T-helper 9 cell (primary cell): ENCODE measurements around the gene SRPK3.
A peak's percentile ranks its signal among the peaks of the same experiment; 100 is the strongest.

Experiments
- DNase-seq: peaks from one replicate; pipeline ENCODE4 v3.0.0-alpha.2; 2020

Gene SRPK3

DNA sequence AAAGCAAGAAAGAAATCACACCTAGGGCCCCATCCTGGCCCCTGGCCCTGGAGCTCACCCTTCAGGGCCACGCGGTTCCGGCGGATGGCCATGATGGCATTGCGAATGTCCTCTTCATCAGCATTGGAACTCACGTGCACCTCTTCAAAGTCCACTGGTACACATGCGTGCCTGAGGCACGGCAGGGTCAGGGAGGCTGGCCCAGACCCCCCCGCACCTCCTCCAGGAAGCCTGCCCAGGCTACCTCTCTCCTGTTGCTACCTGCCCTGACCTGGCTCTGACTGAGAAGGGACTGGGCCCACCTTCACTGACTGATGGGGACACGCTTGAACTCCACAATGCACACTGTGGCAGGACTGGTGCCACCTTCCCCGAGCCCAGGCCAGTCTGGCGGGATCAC lies 8.8 kb downstream of the SRPK3 start:
- DNase-seq: no peak

DNA sequence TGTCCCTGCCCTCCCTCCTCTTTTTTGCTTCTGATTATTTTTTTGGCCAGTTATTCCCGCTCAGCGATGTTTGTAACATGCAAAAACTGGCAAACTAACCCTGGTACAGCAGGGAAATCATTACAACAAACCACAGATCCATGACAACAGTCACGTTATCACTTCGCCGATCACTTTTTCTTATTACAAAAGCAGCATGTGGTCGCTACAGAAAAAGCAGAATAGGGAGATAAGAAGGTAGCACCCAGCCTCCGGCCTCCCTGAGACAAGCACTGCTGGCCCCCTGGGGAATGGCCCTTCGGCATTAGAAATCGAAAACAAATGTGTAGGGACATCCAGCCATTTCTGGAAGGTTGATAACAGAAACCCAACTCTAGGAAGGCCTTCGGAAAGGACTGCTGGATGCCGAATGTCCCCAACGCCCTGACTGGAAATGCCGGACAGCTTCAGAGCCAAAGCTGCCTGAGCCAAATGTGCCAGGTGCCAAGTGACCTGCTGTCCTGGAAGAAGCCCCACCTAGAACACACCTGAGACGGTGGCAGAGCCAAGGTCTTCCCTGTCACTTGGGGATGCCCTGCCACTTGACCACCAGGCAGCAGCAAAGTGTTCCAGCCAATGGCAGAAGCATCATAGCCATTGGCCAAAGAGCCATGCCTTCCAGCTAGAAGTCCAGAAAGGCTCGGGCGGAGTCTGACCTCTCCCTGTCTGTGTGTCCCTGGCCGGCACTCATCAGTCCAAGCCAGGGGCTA lies 10.4 kb downstream of the SRPK3 start:
- no peak for DNase-seq

GRCh38 chrX:153792368-153792767 lies 11.5 kb downstream of the SRPK3 start:
- no peak for DNase-seq

- no peak for DNase-seq
These were observed 12.4 kb downstream of the SRPK3 start for GRCh38 chrX:153793291-153793690.

GRCh38 chrX:153794018-153794896 lies 13.4 kb downstream of the SRPK3 start, which contains the start of the genes IDH3G and SSR4:
TSS of gene IDH3G (minus strand) at chrX:153794375. CDS start at chrX:153794326, 49 bp downstream.
TSS of gene SSR4 (plus strand) at chrX:153794668. CDS start at chrX:153794688, 20 bp downstream.
- DNase-seq: peak; percentile 88

DNA sequence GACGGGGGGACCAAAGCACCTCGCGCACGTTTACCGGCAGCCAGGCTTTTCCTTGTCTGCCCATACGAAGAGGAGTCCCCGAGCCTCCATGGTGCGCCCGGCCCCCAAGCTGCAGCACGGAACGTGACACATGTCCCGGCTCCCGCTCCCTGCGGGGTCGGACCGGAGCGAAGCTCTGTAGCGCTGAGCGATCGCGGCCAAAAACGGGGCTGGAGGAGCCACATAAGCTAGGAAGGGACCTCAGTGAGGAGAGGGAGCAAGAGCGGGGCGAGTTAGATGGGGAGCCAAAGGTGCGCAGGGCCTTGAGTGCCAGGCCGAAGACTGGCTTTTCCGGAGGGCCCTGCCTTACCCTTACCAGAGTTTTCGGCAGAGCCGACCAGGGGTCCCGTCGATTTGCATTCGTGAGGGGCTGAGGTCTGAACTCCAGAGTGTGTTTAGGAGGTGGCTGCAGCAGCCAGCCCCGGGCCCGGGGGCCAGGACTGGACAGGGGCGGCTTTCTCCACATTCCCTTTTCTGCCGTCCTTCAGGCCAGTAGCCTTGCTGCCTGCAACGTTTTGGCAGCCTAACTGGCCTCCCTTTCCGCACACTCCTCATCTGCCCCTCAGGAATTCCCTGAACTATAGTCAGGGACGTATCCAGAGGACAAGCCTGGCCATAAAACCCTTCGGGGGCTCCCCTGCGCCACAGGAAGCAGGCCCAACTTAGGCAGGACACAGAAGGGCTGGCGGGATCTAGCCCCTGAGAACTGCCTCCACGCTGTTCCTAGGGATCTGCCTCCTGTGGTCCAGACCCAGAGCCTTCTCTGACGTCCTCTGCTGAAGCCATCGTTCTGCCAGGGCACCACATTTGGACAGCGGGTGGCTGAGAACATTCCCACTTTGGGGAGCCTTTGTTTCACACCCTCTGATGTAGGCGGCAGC lies 14.3 kb downstream of the SRPK3 start:
- DNase-seq: no peak

DNA sequence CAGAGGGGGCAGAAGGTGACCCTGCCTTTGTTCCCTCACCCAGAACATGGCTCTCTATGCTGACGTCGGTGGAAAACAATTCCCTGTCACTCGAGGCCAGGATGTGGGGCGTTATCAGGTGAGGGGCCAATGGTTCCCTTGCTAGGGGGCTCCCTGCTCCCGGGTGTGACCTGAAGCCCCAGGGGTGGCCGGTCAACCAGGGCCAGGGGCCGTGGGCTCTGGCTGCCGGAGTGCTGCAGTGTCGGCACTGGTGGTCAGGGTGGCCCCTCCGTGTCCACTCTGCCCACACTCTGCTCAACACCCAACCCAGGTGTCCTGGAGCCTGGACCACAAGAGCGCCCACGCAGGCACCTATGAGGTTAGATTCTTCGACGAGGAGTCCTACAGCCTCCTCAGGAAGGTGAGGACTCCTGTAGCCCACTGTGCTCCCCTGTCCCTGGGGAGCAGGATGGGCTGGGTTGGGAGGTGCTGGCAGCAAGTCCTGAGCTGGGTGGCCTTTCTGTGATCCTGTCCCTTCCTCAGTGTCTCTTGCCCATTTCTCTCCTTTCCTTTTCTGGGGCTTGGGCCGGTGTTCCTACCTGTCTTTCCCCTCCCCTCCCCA lies 16.7 kb downstream of the SRPK3 start:
- no peak for DNase-seq

DNA sequence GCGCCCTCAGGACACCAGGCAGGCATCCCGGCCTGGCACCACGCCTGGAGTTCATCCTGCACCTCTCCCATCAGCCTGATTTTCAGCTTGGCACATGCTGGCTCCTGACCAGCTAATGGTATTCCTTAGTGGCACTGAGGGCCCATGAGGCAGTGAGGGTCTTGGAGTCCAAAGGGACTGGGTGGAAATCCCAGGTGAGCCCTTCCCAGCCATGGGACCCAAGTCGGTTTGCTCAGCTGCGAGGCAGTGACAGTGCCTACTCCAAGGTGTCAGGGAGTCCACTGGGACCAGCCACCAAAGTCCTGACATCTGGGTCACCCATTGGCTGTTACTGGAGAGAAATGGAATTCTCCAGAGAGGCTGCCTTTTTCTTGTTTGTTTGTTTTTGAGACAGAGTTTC lies 18.5 kb downstream of the SRPK3 start:
- DNase-seq: no peak

DNA sequence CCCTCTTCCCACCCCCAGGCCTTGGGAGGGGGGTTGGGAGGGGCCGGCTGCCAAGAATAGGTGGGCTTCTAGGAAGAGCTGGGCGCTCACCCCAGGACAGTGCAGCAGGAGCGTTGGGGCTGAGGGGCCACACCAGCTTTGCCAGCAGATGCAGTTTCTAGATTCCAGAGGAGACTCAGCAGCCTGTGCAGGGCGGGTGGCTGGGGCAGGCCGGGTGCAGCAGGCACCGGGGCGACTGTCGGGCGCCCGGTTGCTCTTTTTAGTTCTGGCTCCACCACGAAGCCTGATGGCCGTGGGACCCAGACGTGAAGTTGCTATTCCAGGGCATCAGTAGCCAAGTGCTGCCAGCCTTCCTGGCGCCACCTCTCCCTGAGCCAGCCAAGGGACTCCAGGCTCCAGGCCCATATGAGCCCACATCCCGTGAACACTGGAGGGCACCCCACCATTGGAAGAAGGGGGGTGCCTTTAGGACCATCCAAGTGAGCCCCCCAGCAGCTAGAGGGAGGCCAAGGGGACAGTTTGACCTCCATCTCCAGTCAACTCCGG lies 19.4 kb downstream of the SRPK3 start:
- DNase-seq: no peak

GRCh38 chrX:153800746-153801145 lies 19.9 kb downstream of the SRPK3 start:
- no peak for DNase-seq

GRCh38 chrX:153801669-153802068 lies 20.8 kb downstream of the SRPK3 start:
- DNase-seq: no peak

DNA sequence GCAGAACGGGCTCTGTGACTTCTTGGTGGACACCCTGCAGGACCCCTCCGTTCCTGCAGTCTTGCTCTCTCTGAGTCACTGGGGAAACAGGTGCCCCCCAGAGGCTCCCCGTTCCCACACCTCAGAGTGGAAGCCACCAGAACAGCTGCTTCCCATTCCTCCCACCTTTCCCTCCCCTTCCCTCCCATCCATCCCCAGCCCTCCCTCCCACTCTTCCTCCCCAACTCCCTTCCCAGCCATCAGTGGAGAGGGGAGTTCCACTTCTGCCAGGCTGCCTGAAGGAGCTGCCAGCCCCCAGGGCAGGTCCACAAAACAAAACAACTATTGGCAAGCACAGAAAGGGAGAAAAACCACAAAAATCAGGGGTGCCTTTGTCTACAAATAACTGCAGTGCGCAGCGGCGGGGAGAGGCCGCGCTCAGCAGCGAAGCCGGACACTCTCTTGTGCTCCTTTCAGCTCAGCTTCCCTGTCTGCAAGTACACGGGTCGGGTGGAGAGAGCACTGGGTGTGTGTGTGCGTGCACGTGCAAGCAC lies 21.7 kb downstream of the SRPK3 start:
- no peak for DNase-seq

DNA sequence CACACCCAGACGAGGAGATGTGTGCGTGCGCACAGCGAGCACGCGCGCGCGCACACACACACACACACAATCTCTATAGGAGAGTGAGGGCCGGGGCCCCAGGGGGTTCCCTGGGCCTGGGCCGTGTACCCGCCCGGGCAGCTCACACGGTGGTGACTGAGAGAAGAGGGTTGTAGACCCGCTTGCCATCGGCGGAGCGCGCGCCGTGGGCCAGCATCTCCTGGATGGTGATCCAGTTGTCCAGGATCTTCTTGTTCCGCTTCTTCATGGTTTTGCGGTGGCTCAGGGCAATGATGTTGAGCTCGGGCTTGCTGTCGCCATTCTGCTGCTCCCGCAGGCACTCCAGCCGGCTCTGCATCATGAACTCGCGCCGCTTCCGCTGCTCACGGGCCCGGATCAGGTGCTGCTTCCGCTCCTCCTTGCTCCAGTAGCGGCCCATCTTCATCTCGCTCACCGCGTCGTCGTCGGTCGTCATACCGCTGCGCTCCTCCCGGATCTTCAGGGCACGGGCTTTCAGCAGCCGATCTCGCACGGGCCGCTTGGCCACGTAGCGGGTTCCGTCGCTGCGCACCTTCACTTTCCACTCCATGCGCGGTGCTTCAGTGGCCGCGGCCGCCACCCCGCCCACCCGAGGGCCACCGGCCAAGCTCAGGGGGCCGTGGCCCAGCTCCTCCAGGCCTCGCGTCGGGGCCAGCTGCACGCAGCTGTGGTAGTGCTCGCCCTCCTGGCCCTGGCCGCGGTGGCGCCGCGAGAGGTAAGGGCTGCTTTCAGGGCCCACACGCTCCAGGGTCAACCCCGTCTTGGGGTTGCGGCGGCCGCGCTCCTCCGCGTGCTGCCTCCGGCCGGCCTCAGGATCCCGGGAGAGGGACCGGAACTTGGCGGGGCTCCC lies 22.6 kb downstream of the SRPK3 start:
- DNase-seq: no peak

DNA sequence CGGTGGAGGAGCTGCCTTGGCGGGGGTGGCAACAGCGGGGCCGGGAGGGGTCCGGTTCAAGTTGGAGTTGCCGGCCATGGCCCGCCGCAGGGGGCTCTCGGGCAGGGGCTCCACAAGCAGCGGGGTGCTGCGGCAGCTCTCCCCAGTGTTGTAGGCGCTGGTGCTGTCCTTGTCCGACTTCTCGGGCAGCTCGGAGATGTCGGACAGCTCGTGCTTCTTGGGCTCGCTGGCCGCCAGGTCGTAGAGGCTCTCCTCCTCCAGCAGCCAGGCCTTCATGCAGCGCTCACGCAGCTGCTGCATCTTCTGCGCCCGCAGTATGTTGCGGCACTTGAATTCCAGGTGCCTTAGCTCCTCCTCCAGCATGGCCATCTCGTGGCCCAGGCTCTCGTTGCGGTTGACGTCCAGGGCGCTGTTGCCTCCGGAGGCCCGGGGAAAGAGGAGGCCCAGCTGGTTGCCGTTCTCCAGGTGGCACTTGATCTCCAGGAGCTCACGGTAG lies 23.3 kb downstream of the SRPK3 start:
- no peak for DNase-seq

GRCh38 chrX:153804621-153805020 lies 23.8 kb downstream of the SRPK3 start:
- DNase-seq: no peak

DNA sequence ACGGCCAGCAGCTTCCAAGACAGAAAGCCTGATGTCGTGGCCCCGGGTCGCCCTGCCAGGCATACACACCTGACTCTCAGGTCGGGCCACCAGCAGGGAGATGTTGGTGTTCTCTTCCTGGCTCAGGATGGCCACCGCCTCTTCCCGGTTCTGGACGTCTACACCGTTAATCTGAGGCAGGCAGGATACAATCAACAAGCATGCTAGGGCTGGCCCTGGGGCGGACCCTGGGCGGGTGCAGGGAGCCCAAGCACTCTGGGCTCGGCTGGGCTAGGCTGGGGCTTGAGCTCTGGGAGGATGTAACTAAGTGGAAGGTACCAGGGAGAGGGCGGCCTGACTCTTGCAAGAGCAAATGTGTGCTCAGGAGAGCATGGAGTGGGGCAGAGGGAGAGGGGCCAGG lies 24.6 kb downstream of the SRPK3 start:
- DNase-seq: no peak

DNA sequence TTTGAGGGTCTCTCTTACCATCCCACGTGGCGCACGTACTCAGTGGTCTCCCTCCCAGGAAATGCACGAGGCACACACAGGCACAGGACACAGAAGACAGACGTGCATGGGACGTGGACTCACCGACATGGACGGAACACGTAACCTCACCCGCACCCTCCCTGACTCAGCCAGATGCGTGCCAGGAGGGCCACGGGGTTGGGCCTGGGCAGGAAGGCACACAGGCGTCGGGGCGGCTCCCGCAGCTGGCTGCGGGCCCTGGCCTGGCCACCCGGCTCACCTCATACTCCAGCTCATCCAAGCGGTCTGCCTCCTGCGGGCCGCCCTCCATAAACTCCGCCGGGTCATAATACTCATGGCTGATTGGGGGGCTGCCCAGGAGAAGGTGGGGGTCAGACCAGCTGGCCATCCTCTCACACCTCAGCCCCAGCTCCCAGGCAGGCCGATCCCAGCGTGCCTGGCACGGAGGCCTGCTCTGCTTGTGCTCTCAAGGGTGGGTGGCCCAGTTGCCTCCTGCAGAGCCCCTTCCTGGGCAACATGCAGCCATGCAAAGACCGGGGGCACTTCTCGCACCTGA lies 26.2 kb downstream of the SRPK3 start:
- no peak for DNase-seq

GRCh38 chrX:153807976-153808375 lies 27.1 kb downstream of the SRPK3 start:
- no peak for DNase-seq

GRCh38 chrX:153812220-153812619 lies 31.4 kb downstream of the SRPK3 start:
- DNase-seq: no peak

DNA sequence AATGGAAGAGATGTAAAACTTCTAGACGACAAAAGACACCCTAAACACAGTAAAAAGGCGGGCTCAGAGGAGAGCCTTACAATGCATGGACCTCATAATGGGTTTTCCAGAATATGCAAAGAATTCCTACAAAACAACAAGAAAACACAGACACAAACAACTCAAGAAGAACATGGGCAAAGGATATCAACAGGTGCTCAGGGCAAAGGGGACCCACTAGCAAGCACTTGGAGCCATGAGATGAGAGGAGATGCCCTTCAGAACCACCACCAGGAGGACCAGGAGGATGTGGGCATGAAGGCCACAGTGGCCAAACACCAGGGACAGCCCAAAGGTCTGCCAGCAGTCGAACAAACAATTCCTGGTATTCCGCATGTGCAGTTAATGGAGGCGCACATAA lies 32.3 kb downstream of the SRPK3 start:
- DNase-seq: no peak
